ENCODE results near the gene FSTL5.
A peak's percentile ranks its signal among the peaks of the same experiment; 100 is the strongest.

Gene FSTL5

GRCh38 chr4:161581262-161582230 is 582.3 kb downstream of the FSTL5 start:
- no peak for DNase-seq (ENCODE audit: low spot score)

- DNase-seq (ENCODE audit: low spot score) = no peak
These were observed 586.1 kb downstream of the FSTL5 start for GRCh38 chr4:161577579-161578301.

GRCh38 chr4:161573836-161574235 is 590.0 kb downstream of the FSTL5 start:
- DNase-seq (ENCODE audit: low spot score) = no peak

- DNase-seq (ENCODE audit: low spot score) = no peak
These were observed 599.5 kb downstream of the FSTL5 start for GRCh38 chr4:161564230-161564834.

- no peak for DNase-seq (ENCODE audit: low spot score)
These were observed 607.8 kb downstream of the FSTL5 start for GRCh38 chr4:161555689-161556660.

GRCh38 chr4:161554372-161554990 is 609.3 kb downstream of the FSTL5 start:
- no peak for DNase-seq (ENCODE audit: low spot score)

- no peak for DNase-seq (ENCODE audit: low spot score)
These were observed 616.9 kb downstream of the FSTL5 start for GRCh38 chr4:161546902-161547301.

- no peak for DNase-seq (ENCODE audit: low spot score)
These were observed 623.5 kb downstream of the FSTL5 start for GRCh38 chr4:161540265-161540664.

- DNase-seq (ENCODE audit: low spot score) = no peak
These were observed 624.9 kb downstream of the FSTL5 start for GRCh38 chr4:161538941-161539340.

GRCh38 chr4:161530710-161531109 is 633.1 kb downstream of the FSTL5 start:
- DNase-seq (ENCODE audit: low spot score) = no peak

GRCh38 chr4:161525121-161525520 is 638.7 kb downstream of the FSTL5 start:
- no peak for DNase-seq (ENCODE audit: low spot score)

GRCh38 chr4:161522031-161522430 is 641.8 kb downstream of the FSTL5 start:
- peak; percentile 21 for DNase-seq (ENCODE audit: low spot score)

GRCh38 chr4:161519611-161520010 is 644.2 kb downstream of the FSTL5 start:
- no peak for DNase-seq (ENCODE audit: low spot score)

GRCh38 chr4:161517941-161518340 is 645.9 kb downstream of the FSTL5 start:
- no peak for DNase-seq (ENCODE audit: low spot score)

GRCh38 chr4:161505141-161505540 is 658.7 kb downstream of the FSTL5 start:
- no peak for DNase-seq (ENCODE audit: low spot score)

- no peak for DNase-seq (ENCODE audit: low spot score)
These were observed 665.6 kb downstream of the FSTL5 start for GRCh38 chr4:161498155-161498554.

GRCh38 chr4:161486461-161486860 is 677.3 kb downstream of the FSTL5 start:
- no peak for DNase-seq (ENCODE audit: low spot score)

GRCh38 chr4:161466316-161466715 is 697.5 kb downstream of the FSTL5 start:
- peak; percentile 71 for DNase-seq (ENCODE audit: low spot score)

- DNase-seq (ENCODE audit: low spot score) = no peak
These were observed 700.4 kb downstream of the FSTL5 start for GRCh38 chr4:161463436-161463835.

- DNase-seq (ENCODE audit: low spot score) = no peak
These were observed 705.9 kb downstream of the FSTL5 start for GRCh38 chr4:161457906-161458305.

GRCh38 chr4:161457311-161457710 is 706.5 kb downstream of the FSTL5 start:
- DNase-seq (ENCODE audit: low spot score) = no peak

Data from D341Med (cell line).